Activated CD4-positive, alpha-beta T cell treated with anti-CD3 and anti-CD28 coated beads, Interleukin-2, amount 50 U/mL, for 48 hours (primary cell): Measurements from ENCODE around the gene TFPI2.

Source experiments
- DNase-seq, 2 experiments: peaks; one replicate each; pipeline ENCODE4 v3.0.0-alpha.2; 2020

The TFPI2 gene

GRCh38 chr7:93906267-93906666, 15.7 kb upstream of the TFPI2 start, which contains the start of gene GNGT1:
GNGT1 (plus strand) TSS chr7:93906567; CDS start chr7:93906747, 180 bp downstream.
- DNase-seq: no peak

- no peak for DNase-seq
Measured at GRCh38 chr7:93902777-93903423, 12.3 kb upstream of the TFPI2 start.

- DNase-seq: no peak
Measured at GRCh38 chr7:93897680-93898079, 7.1 kb upstream of the TFPI2 start.

GRCh38 chr7:93895859-93896600, 5.5 kb upstream of the TFPI2 start:
- DNase-seq: no peak

- no peak for DNase-seq
Measured at GRCh38 chr7:93894966-93895640, 4.5 kb upstream of the TFPI2 start.

GRCh38 chr7:93894426-93894825, 3.9 kb upstream of the TFPI2 start:
- DNase-seq: no peak

GRCh38 chr7:93890041-93890463, 501 bp downstream of the TFPI2 start:
- peak; percentile 4 to 7 for DNase-seq

GRCh38 chr7:93889261-93889660, 1.3 kb downstream of the TFPI2 start:
- DNase-seq: no peak

GRCh38 chr7:93884541-93884940, 6.0 kb downstream of the TFPI2 start:
- DNase-seq: no peak

GRCh38 chr7:93883917-93884345, 6.6 kb downstream of the TFPI2 start:
- DNase-seq: no peak

- DNase-seq: no peak
Measured at GRCh38 chr7:93883078-93883916, 7.3 kb downstream of the TFPI2 start.

- no peak for DNase-seq
Measured at GRCh38 chr7:93882468-93882867, 8.1 kb downstream of the TFPI2 start.

- DNase-seq: no peak
Measured at GRCh38 chr7:93879356-93879755, 11.2 kb downstream of the TFPI2 start.

GRCh38 chr7:93877742-93878141, 12.8 kb downstream of the TFPI2 start:
- DNase-seq: no peak

GRCh38 chr7:93873998-93874574, 16.5 kb downstream of the TFPI2 start:
- no peak for DNase-seq

GRCh38 chr7:93866886-93867285, 23.7 kb downstream of the TFPI2 start:
- DNase-seq: no peak

GRCh38 chr7:93862651-93863050, 27.9 kb downstream of the TFPI2 start:
- DNase-seq: no peak

GRCh38 chr7:93861325-93861949, 29.1 kb downstream of the TFPI2 start:
- DNase-seq: no peak

- no peak for DNase-seq
Measured at GRCh38 chr7:93860261-93860660, 30.3 kb downstream of the TFPI2 start.

- no peak for DNase-seq
Measured at GRCh38 chr7:93858857-93859256, 31.7 kb downstream of the TFPI2 start.

- DNase-seq: no peak
Measured at GRCh38 chr7:93856323-93856722, 34.2 kb downstream of the TFPI2 start.

- DNase-seq: no peak
Measured at GRCh38 chr7:93855797-93856196, 34.8 kb downstream of the TFPI2 start.
